A549 (cell line): ENCODE results near the gene TOMM6. TPM values are rescaled to one million over a fixed set of nuclear protein-coding genes. Genes with fewer than 3 reads are reported as not detected.

ENCODE experiments used
- ATAC-seq, 2 experiments: fragments of 200-7000 bp in 1 of 2; fragments of >200 bp in 1 of 2; cut with Nextera tagmentation in 1 of 2; cut with Tn5 transposase in 1 of 2; 3 replicates each; pipeline versions ENCODE4 v1.8.0 to v1.9.1; 2018 to 2020; ENCODE audit warnings: mild to moderate bottlenecking in 1 of 2, moderate library complexity in 1 of 2
- CTCF ChIA-PET: fragments of 300-600 bp; sonication (Branson Sonifier 250); formaldehyde crosslinking; extraction: SDS; loops from one replicate; lab custom pipeline; 2021; ENCODE audit warnings: antibody characterized with exemption, inconsistent platforms; lab: Yijun Ruan, JAX
- POLR2A ChIA-PET: fragments of 350-600 bp; formaldehyde crosslinking; extraction: SDS; loops from one replicate; lab custom pipeline; 2021; ENCODE audit warnings: antibody characterized with exemption, inconsistent platforms; lab: Yijun Ruan, JAX
- DNase-seq, 2 experiments: peaks; one replicate each; pipeline versions ENCODE4 v3.0.0 to v3.0.0-alpha.2; 2011 to 2016; ENCODE audit warnings: low read depth in 1 of 2, low spot score in 1 of 2
- FAIRE-seq: peaks from 2 replicates; lab custom pipeline; 2011; peaks lifted over from hg19 to GRCh38; lab: Jason Lieb, UNC
- H3K27ac ChIP-seq, 2 experiments: fragments of >200 bp; sonication (Bioruptor Twin); formaldehyde crosslinking; 3 replicates each; pipeline ENCODE4 v1.5.1; 2016 to 2017
- H3K4me1 ChIP-seq: fragments of >200 bp; sonication (Bioruptor Twin); formaldehyde crosslinking; 3 replicates; pipeline ENCODE4 v1.6.1; 2016
- H3K4me2 ChIP-seq: fragments of >200 bp; sonication (Bioruptor Twin); formaldehyde crosslinking; 3 replicates; pipeline ENCODE4 v1.6.1; 2016
- H3K4me3 ChIP-seq: fragments of >200 bp; sonication (Bioruptor Twin); formaldehyde crosslinking; 3 replicates; pipeline ENCODE4 v1.5.1; 2016
- H3K9me3 ChIP-seq: fragments of >200 bp; sonication (Bioruptor Twin); formaldehyde crosslinking; 3 replicates; pipeline ENCODE4 v1.6.1; 2016
- ATOH8 ChIP-seq: fragments of 250-450 bp; sonication (Bioruptor Pico); IDR thresholded peaks from 2 replicates; pipeline ENCODE4 v1.5.0; 2020; ENCODE audit warnings: low read depth, mild to moderate bottlenecking, moderate library complexity
- CBX2 ChIP-seq: fragments of 200-600 bp; sonication (generic); IDR thresholded peaks from 2 replicates; pipeline ENCODE4 v1.6.1; 2016; ENCODE audit warnings: low read depth, mild to moderate bottlenecking, borderline replicate concordance
- CTCF ChIP-seq: fragments of >200 bp; sonication (Bioruptor Twin); formaldehyde crosslinking; IDR thresholded peaks from 3 replicates; pipeline ENCODE4 v1.5.1; 2016
- EHMT2 ChIP-seq: fragments of 200-600 bp; sonication (generic); IDR thresholded peaks from 2 replicates; pipeline ENCODE4 v1.6.1; 2016; ENCODE audit warnings: antibody characterized with exemption, low read depth, mild to moderate bottlenecking, moderate library complexity
- ELK1 ChIP-seq: fragments of 150-350 bp; IDR thresholded peaks from 2 replicates; pipeline ENCODE4 v1.6.1; 2014; ENCODE audit warnings: low read depth, mild to moderate bottlenecking, low read length
- FOSB ChIP-seq: fragments of 250-450 bp; sonication (Bioruptor Pico); IDR thresholded peaks from 2 replicates; pipeline ENCODE4 v1.5.0; 2020; ENCODE audit warnings: mild to moderate bottlenecking, moderate library complexity
- FOSL2 ChIP-seq, 2 experiments: fragments of 450-650 bp in 1 of 2; fragments of >200 bp in 1 of 2; sonication (Bioruptor Twin) in 1 of 2; formaldehyde crosslinking; IDR thresholded peaks; 2 replicates each; pipeline versions ENCODE4 v1.5.0 to v1.6.1; 2016 to 2020; ENCODE audit warnings: mild to moderate bottlenecking in 1 of 2, moderate library complexity in 1 of 2
- HEYL ChIP-seq: fragments of 250-450 bp; sonication (Bioruptor Pico); IDR thresholded peaks from 2 replicates; pipeline ENCODE4 v1.8.0; 2021; ENCODE audit warnings: mild to moderate bottlenecking, moderate library complexity
- JUN ChIP-seq, 2 experiments: fragments of >200 bp; sonication (Bioruptor Twin); formaldehyde crosslinking; IDR thresholded peaks; 2 replicates in 1 of 2; 3 replicates in 1 of 2; pipeline ENCODE4 v1.6.1; 2016 to 2017
- JUNB ChIP-seq: fragments of >200 bp; sonication (Bioruptor Twin); formaldehyde crosslinking; IDR thresholded peaks from 2 replicates; pipeline ENCODE4 v1.6.1; 2016
- KDM5A ChIP-seq: fragments of 200-600 bp; sonication (generic); IDR thresholded peaks from 2 replicates; pipeline ENCODE4 v1.6.1; 2016; ENCODE audit warnings: antibody characterized with exemption, mild to moderate bottlenecking
- MAX ChIP-seq: IDR thresholded peaks from 2 replicates; pipeline ENCODE4 v1.6.1; 2012
- NFE2L2 ChIP-seq: fragments of 150-350 bp; conservative IDR thresholded peaks from 2 replicates; pipeline ENCODE4 v1.6.1; 2014; ENCODE audit warnings: low read length
- PBX3 ChIP-seq: IDR thresholded peaks from 2 replicates; pipeline ENCODE4 v1.6.1; 2012
- POLR2A ChIP-seq: IDR thresholded peaks from 2 replicates; pipeline ENCODE4 v1.6.1; 2012; ENCODE audit warnings: mild to moderate bottlenecking, low read length
- RCOR1 ChIP-seq: fragments of 150-350 bp; IDR thresholded peaks from 2 replicates; pipeline ENCODE4 v1.6.1; 2014; ENCODE audit warnings: antibody characterized with exemption, low read length, low read depth
- REST ChIP-seq: fragments of 200-600 bp; sonication (generic); IDR thresholded peaks from 2 replicates; pipeline ENCODE4 v1.6.1; 2016; ENCODE audit warnings: antibody characterized with exemption, mild to moderate bottlenecking, moderate library complexity
- RNF2 ChIP-seq: fragments of 200-600 bp; sonication (generic); IDR thresholded peaks from 2 replicates; pipeline ENCODE4 v1.6.1; 2016; ENCODE audit warnings: low read depth, mild to moderate bottlenecking, antibody characterized with exemption, moderate library complexity, borderline replicate concordance
- TFCP2L1 ChIP-seq: fragments of 250-450 bp; sonication (Bioruptor Pico); IDR thresholded peaks from 2 replicates; pipeline ENCODE4 v1.5.0; 2021; ENCODE audit warnings: mild to moderate bottlenecking
- ZSCAN20 ChIP-seq: fragments of 250-450 bp; sonication (Bioruptor Pico); IDR thresholded peaks from 2 replicates; pipeline ENCODE4 v1.8.0; 2022; ENCODE audit warnings: mild to moderate bottlenecking, moderate library complexity
- WGBS: methylation state at CpG from one replicate; pipeline ENCODE4 v1.1.6; 2017; ENCODE audit errors: missing lambda C conversion rate; 5-methylcytosine and 5-hydroxymethylcytosine counted together
- polyA plus RNA-seq, 4 experiments: library from polyadenylated mRNA; depleted of rRNA in 3 of 4; stranded (reverse); fragments of >200 nt; fragmentation: RNase III in 1 of 4; extraction: RNeasy Plus Mini Kit Qiagen cat#74134 plus additional on column Dnase treatment in 1 of 4; gene quantifications; 2 replicates in 3 of 4; 3 replicates in 1 of 4; pipeline ENCODE4 v1.2.3, GENCODE V29; 2011 to 2017

Gene TOMM6
- polyA plus RNA-seq, 2 of the 4 experiments (the other 2 are of a cell fraction), result 217 to 254 TPM

GRCh38 chr6:41781366-41781730, 6.1 kb upstream of the TOMM6 start:
- 34% methylated on average over 3 of the region's 3 CpGs for WGBS
- FAIRE-seq, result no peak
- CTCF ChIA-PET, result interaction anchor here (1.3 to 8.9 kb wide), 4 partner anchors 75 to 263 kb away, joined by 4 to 111 read pairs (median 5); no protein-coding TSS in a partner anchor

More at GRCh38 chr6:41781366-41781730, 6.1 kb upstream of the TOMM6 start:
- ATAC-seq, result no peak; a peak in 1 of 6 replicates
- Histone ChIP-seq H3K4me2 (peak overlapping the region; percentile 99), H3K9me3 (no peaks in the 10 kb centered on the region), H3K4me1 (peaks cover 21% of the 10 kb centered on the region), H3K27ac (peak overlapping the region; percentile 86 to 89), H3K4me3 (peak overlapping the region; percentile 75)
- POLR2A ChIA-PET, result interaction anchor here (1.4 kb wide), 1 partner anchor 48 kb away, joined by 5 read pairs; no protein-coding TSS in a partner anchor
- no peak for DNase-seq
- TF ChIP-seq POLR2A, result no peak
- no peak for TF ChIP-seq TFCP2L1
- TF ChIP-seq MAX, result no peak
- TF ChIP-seq KDM5A, result no peak
- no peak for TF ChIP-seq EHMT2
- no peak for TF ChIP-seq CBX2
- TF ChIP-seq REST, result no peak
- TF ChIP-seq PBX3, result no peak
- no peak for TF ChIP-seq FOSB (CRISPR knock-in tag)
- no peak for TF ChIP-seq JUNB
- TF ChIP-seq RCOR1, result no peak
- no peak for TF ChIP-seq NFE2L2
- TF ChIP-seq RNF2, result no peak
- TF ChIP-seq ATOH8 (CRISPR knock-in tag), result no peak
- no peak for TF ChIP-seq CTCF
- TF ChIP-seq FOSL2 (IDR thresholded peaks at IDR 0.05), result no peak
- no peak for TF ChIP-seq FOSL2 (CRISPR knock-in tag; IDR thresholded peaks at IDR 0.05)
- TF ChIP-seq ELK1, result no peak
- TF ChIP-seq ZSCAN20 (CRISPR knock-in tag), result no peak
- TF ChIP-seq JUN (IDR thresholded peaks at IDR 0.05), result no peak
- no peak for TF ChIP-seq HEYL
